ENCODE results near the gene F5. TPM values are rescaled to one million over a fixed set of nuclear protein-coding genes. Genes with fewer than 3 reads are reported as not detected.
A peak's percentile ranks its signal among the peaks of the same experiment; 100 is the strongest.
"Not testable (repeated sequence)": the region's sequence is repeated elsewhere in the genome, so short reads cannot be mapped to it uniquely, and the experiment has no call there.

Gene F5
- total and polyA plus RNA-seq, 2 donors (not counting 1 experiment from before 2014, with no cell fraction given), result under 0.01 TPM; not detected in 1

GRCh38 chr1:169534653-169535052 is 51.6 kb downstream of the F5 start:
- no peak for DNase-seq (ENCODE audit: low read depth in 2 of 2)

GRCh38 chr1:169533528-169534190 is 52.6 kb downstream of the F5 start:
- H3K36me3 ChIP-seq (ENCODE audit: control insufficient read depth, insufficient read depth, low read length); H3K4me1 ChIP-seq (ENCODE audit: control insufficient read depth, extremely low read depth, insufficient read depth, low read length); DNase-seq (ENCODE audit: low read depth in 2 of 2); H3K27ac ChIP-seq (ENCODE audit: insufficient read depth, low read length); H3K4me2 ChIP-seq (ENCODE audit: extremely low read depth, insufficient read depth, low read length); H3K9me3 ChIP-seq (ENCODE audit: control insufficient read depth, insufficient read depth, low read depth, low read length); H3K27me3 ChIP-seq (ENCODE audit: control insufficient read depth, insufficient read depth, low read length); H3K9ac ChIP-seq (ENCODE audit: insufficient read depth, low read length); H3K79me2 ChIP-seq (ENCODE audit: control insufficient read depth, insufficient read depth, low read length); H4K20me1 ChIP-seq (ENCODE audit: control insufficient read depth, extremely low read depth, insufficient read depth, low read length); H3K4me3 ChIP-seq (replicated peaks in 1 of 4; ENCODE audit: control extremely low read depth in 1 of 4, insufficient read depth in 1 of 4, low read depth in 3 of 4, low read length in 4 of 4); H2AFZ ChIP-seq (ENCODE audit: low read length): not testable (repeated sequence)

More at GRCh38 chr1:169534653-169535052, 51.6 kb downstream of the F5 start:
- Histone ChIP-seq H3K4me1 (ENCODE audit: control insufficient read depth, extremely low read depth, insufficient read depth, low read length) (no peaks in the 10 kb centered on the region), H2AFZ (ENCODE audit: low read length) (no peak overlapping the region), H3K27me3 (ENCODE audit: control insufficient read depth, insufficient read depth, low read length) (no peaks in the 10 kb centered on the region), H3K4me2 (ENCODE audit: extremely low read depth, insufficient read depth, low read length) (no peak overlapping the region), H3K27ac (ENCODE audit: insufficient read depth, low read length) (no peak overlapping the region), H3K9ac (ENCODE audit: insufficient read depth, low read length) (no peak overlapping the region), H4K20me1 (ENCODE audit: control insufficient read depth, extremely low read depth, insufficient read depth, low read length) (no peaks in the 10 kb centered on the region), H3K4me3 (replicated peaks in 1 of 4; ENCODE audit: control extremely low read depth in 1 of 4, insufficient read depth in 1 of 4, low read depth in 3 of 4, low read length in 4 of 4) (no peak overlapping the region), H3K9me3 (ENCODE audit: control insufficient read depth, insufficient read depth, low read depth, low read length) (no peaks in the 10 kb centered on the region), H3K79me2 (ENCODE audit: control insufficient read depth, insufficient read depth, low read length) (no peaks in the 10 kb centered on the region), H3K36me3 (ENCODE audit: control insufficient read depth, insufficient read depth, low read length) (no peaks in the 10 kb centered on the region)
- no peak for TF ChIP-seq EZH2 (IDR thresholded peaks at IDR 0.05; ENCODE audit: low read length, missing control alignments)

- no peak for DNase-seq (ENCODE audit: low read depth in 2 of 2)
- Histone ChIP-seq H4K20me1 (ENCODE audit: control insufficient read depth, extremely low read depth, insufficient read depth, low read length) (no peaks in the 10 kb centered on the region), H3K9ac (ENCODE audit: insufficient read depth, low read length) (no peak overlapping the region), H3K4me2 (ENCODE audit: extremely low read depth, insufficient read depth, low read length) (no peak overlapping the region), H3K27ac (ENCODE audit: insufficient read depth, low read length) (no peak overlapping the region), H3K4me3 (replicated peaks in 1 of 4; ENCODE audit: control extremely low read depth in 1 of 4, insufficient read depth in 1 of 4, low read depth in 3 of 4, low read length in 4 of 4) (no peak overlapping the region), H3K27me3 (ENCODE audit: control insufficient read depth, insufficient read depth, low read length) (no peaks in the 10 kb centered on the region), H3K9me3 (ENCODE audit: control insufficient read depth, insufficient read depth, low read depth, low read length) (no peaks in the 10 kb centered on the region), H3K4me1 (ENCODE audit: control insufficient read depth, extremely low read depth, insufficient read depth, low read length) (no peaks in the 10 kb centered on the region), H3K36me3 (ENCODE audit: control insufficient read depth, insufficient read depth, low read length) (no peaks in the 10 kb centered on the region), H2AFZ (ENCODE audit: low read length) (no peak overlapping the region), H3K79me2 (ENCODE audit: control insufficient read depth, insufficient read depth, low read length) (no peaks in the 10 kb centered on the region)
- no peak for TF ChIP-seq EZH2 (IDR thresholded peaks at IDR 0.05; ENCODE audit: low read length, missing control alignments)
- TF ChIP-seq CTCF (conservative IDR thresholded peaks at IDR 0.05 in 1 of 2, IDR thresholded peaks at IDR 0.05 in 1 of 2; ENCODE audit: low read depth in 1 of 2, low read length in 2 of 2), result no peak
Observed at GRCh38 chr1:169530448-169530847, 55.8 kb downstream of the F5 start.

- no peaks in the 10 kb centered on the region for H4K20me1 ChIP-seq (ENCODE audit: control insufficient read depth, extremely low read depth, insufficient read depth, low read length)
- no peaks in the 10 kb centered on the region for H3K9me3 ChIP-seq (ENCODE audit: control insufficient read depth, insufficient read depth, low read depth, low read length)
- H3K36me3 ChIP-seq (ENCODE audit: control insufficient read depth, insufficient read depth, low read length), result no peaks in the 10 kb centered on the region
- no peak overlapping the region for H3K4me3 ChIP-seq (replicated peaks in 1 of 4; ENCODE audit: control extremely low read depth in 1 of 4, insufficient read depth in 1 of 4, low read depth in 3 of 4, low read length in 4 of 4)
- H3K9ac ChIP-seq (ENCODE audit: insufficient read depth, low read length), result no peak overlapping the region
- no peaks in the 10 kb centered on the region for H3K27me3 ChIP-seq (ENCODE audit: control insufficient read depth, insufficient read depth, low read length)
- H3K4me1 ChIP-seq (ENCODE audit: control insufficient read depth, extremely low read depth, insufficient read depth, low read length), result no peaks in the 10 kb centered on the region
- no peak overlapping the region for H3K27ac ChIP-seq (ENCODE audit: insufficient read depth, low read length)
- no peak overlapping the region for H2AFZ ChIP-seq (ENCODE audit: low read length)
- DNase-seq (ENCODE audit: low read depth in 2 of 2), result peak in 1 of 2 donors; percentile 52
- no peak overlapping the region for H3K4me2 ChIP-seq (ENCODE audit: extremely low read depth, insufficient read depth, low read length)
- TF ChIP-seq EZH2 (IDR thresholded peaks at IDR 0.05; ENCODE audit: low read length, missing control alignments) (no peak), CTCF (conservative IDR thresholded peaks at IDR 0.05 in 1 of 2, IDR thresholded peaks at IDR 0.05 in 1 of 2; ENCODE audit: low read depth in 1 of 2, low read length in 2 of 2) (no peak)
- no peaks in the 10 kb centered on the region for H3K79me2 ChIP-seq (ENCODE audit: control insufficient read depth, insufficient read depth, low read length)
Observed at GRCh38 chr1:169529068-169529642, 57.1 kb downstream of the F5 start.
